Chondrocyte (in vitro differentiated cells): ENCODE results near the gene TPSG1. TPM values are rescaled to one million over a fixed set of nuclear protein-coding genes. Genes with fewer than 3 reads are reported as not detected.
"Not testable (repeated sequence)": the region's sequence is repeated elsewhere in the genome, so short reads cannot be mapped to it uniquely, and the experiment has no call there.

Source experiments
- DNase-seq: peaks from one replicate; pipeline ENCODE4 v3.0.0; 2021; ENCODE audit warnings: mixed read lengths, low spot score
- H3K27ac Mint-ChIP-seq: one replicate; pipeline ENCODE4 v1.8.0; 2021; ENCODE audit warnings: mild to moderate bottlenecking, moderate library complexity, mixed read lengths; ENCODE audit not compliant: unreplicated experiment
- H3K27me3 Mint-ChIP-seq: 2 replicates; pipeline ENCODE4 v1.8.0; 2021; ENCODE audit warnings: low read depth, mixed read lengths
- H3K36me3 Mint-ChIP-seq: 2 replicates; pipeline ENCODE4 v1.8.0; 2021; ENCODE audit warnings: low read depth, mixed read lengths
- H3K4me1 Mint-ChIP-seq: 2 replicates; pipeline ENCODE4 v1.8.0; 2021; ENCODE audit warnings: low read depth, mild to moderate bottlenecking, mixed read lengths
- H3K4me3 Mint-ChIP-seq: one replicate; pipeline ENCODE4 v1.8.0; 2021; ENCODE audit warnings: mild to moderate bottlenecking, moderate library complexity, mixed read lengths; ENCODE audit not compliant: unreplicated experiment
- H3K9me3 Mint-ChIP-seq: 2 replicates; pipeline ENCODE4 v1.8.0; 2021; ENCODE audit warnings: low read depth, mixed read lengths
- CTCF ChIP-seq: fragments of 200-600 bp; sonication (generic); IDR thresholded peaks from 2 replicates; pipeline ENCODE4 v1.5.0; 2021; ENCODE audit warnings: antibody characterized with exemption, mild to moderate bottlenecking, moderate library complexity
- total RNA-seq: library from RNA; stranded (reverse); gene quantifications from 3 replicates; pipeline ENCODE4 v1.2.1, GENCODE V29; 2021

Gene TPSG1
- total RNA-seq, 1 donor from 2014 or later: not detected

- Mint-ChIP-seq H3K4me3 (no peak overlapping the region), H3K9me3 (no peaks in the 10 kb centered on the region), H3K36me3 (peaks cover 2% of the 10 kb centered on the region), H3K27ac (no peak overlapping the region), H3K4me1 (peaks cover 9% of the 10 kb centered on the region), H3K27me3 (no peaks in the 10 kb centered on the region)
- DNase-seq: no peak
- TF ChIP-seq CTCF: no peak
Observed at GRCh38 chr16:1188432-1189189, 36.5 kb downstream of the TPSG1 start.

GRCh38 chr16:1185460-1186207 lies 39.4 kb downstream of the TPSG1 start:
- H3K36me3 Mint-ChIP-seq, H3K4me3 Mint-ChIP-seq, H3K27me3 Mint-ChIP-seq, H3K27ac Mint-ChIP-seq, DNase-seq, H3K9me3 Mint-ChIP-seq: not testable (repeated sequence)
- H3K4me1 Mint-ChIP-seq: peaks cover 27% of the 10 kb centered on the region

- Mint-ChIP-seq H3K36me3 (peaks cover 2% of the 10 kb centered on the region), H3K4me3 (no peak overlapping the region), H3K27ac (no peak overlapping the region), H3K9me3 (no peaks in the 10 kb centered on the region), H3K4me1 (peaks cover 30% of the 10 kb centered on the region), H3K27me3 (no peaks in the 10 kb centered on the region)
- no peak for DNase-seq
- TF ChIP-seq CTCF: no peak
Observed at GRCh38 chr16:1184980-1185379, 40.1 kb downstream of the TPSG1 start.

GRCh38 chr16:1184156-1184868 lies 40.8 kb downstream of the TPSG1 start:
- Mint-ChIP-seq H3K27ac (no peak overlapping the region), H3K27me3 (no peaks in the 10 kb centered on the region), H3K4me1 (peaks cover 31% of the 10 kb centered on the region), H3K9me3 (no peaks in the 10 kb centered on the region), H3K36me3 (peaks cover 2% of the 10 kb centered on the region), H3K4me3 (no peak overlapping the region)
- DNase-seq: no peak
- TF ChIP-seq CTCF: peak; percentile 46

DNA sequence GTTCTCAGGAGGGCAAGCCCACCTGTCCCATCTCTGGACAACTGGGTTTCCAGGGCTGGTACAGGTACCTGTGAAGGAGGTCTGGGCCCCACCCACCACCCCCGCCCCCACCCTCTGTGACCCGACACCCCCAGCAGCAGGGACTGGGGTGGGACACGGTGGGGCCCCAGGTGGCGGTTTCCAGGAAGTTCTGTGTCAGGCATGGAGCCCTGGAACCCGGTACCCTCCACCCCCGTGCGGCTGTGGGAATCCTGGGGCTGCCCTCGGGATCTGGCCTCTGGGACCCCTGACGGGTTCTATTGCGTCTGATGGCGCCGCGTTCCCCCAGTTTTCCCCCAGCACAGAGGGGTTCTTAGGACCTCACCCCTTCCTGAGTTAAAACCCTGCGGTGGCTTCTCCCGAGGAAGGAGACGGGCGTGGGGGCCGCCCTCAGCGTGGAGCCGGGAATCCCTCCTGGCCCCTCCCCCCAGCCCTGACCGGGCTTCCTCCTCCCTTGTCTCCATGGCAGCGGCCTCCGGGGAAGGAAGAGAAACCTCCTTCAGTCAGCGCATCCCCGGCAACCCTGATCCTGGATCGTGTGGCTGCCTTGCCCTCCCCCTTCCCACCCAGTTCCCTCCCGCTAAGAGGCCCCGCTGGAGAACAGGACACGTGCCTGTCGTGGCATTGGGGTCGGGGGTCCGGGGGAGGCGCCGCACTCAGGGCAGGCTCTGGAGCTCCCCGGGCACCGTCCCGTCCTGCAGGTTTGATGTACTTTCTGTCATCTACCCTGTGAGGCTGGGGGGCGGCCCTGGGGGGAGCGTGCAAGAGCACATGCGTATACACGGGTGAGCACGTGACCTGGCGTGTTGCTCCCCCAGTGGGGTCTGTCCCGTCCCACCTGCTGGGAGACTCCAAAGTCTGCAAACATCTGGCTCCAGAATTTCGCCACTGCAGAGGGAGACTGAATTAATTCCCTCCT lies 41.8 kb downstream of the TPSG1 start:
- H3K27ac Mint-ChIP-seq: peak overlapping the region; percentile 91
- H3K9me3 Mint-ChIP-seq: no peaks in the 10 kb centered on the region
- H3K4me1 Mint-ChIP-seq: peaks cover 31% of the 10 kb centered on the region
- no peak for TF ChIP-seq CTCF
- no peak overlapping the region for H3K4me3 Mint-ChIP-seq
- no peak for DNase-seq
- H3K27me3 Mint-ChIP-seq: no peaks in the 10 kb centered on the region
- H3K36me3 Mint-ChIP-seq: peaks cover 2% of the 10 kb centered on the region
